OCI-LY7 (cell line): ENCODE data around the gene TMEM218. TPM values are rescaled to one million over a fixed set of nuclear protein-coding genes. Genes with fewer than 3 reads are reported as not detected.

ENCODE experiments used
- BruUV-seq: library from RNA; stranded (reverse); fragments of 400-500 nt; replicated peaks from 2 replicates; lab custom pipeline; 2021; lab: Mats Ljungman, UMichigan
- CTCF ChIA-PET: fragments of 300-600 bp; sonication (Branson Sonifier 250); formaldehyde crosslinking; loops from one replicate; lab custom pipeline; 2022; ENCODE audit warnings: antibody characterized with exemption; ENCODE audit not compliant: unreplicated experiment; lab: Charles Lee
- POLR2A ChIA-PET: fragments of 300-600 bp; sonication (Branson Sonifier 250); formaldehyde crosslinking; loops from one replicate; lab custom pipeline; 2022; ENCODE audit warnings: antibody characterized with exemption; lab: Charles Lee
- DNase-seq: peaks from one replicate; pipeline ENCODE4 v3.0.0-alpha.2; 2015; ENCODE audit warnings: low spot score
- H2AFZ ChIP-seq: fragments of 200-600 bp; sonication (generic), shearing (Covaris generic); 2 replicates; pipeline ENCODE4 v1.6.1; 2014; ENCODE audit warnings: mild to moderate bottlenecking, antibody characterized with exemption, low read length, moderate library complexity
- H3K27ac ChIP-seq: fragments of 200-600 bp; sonication (generic); 2 replicates; pipeline ENCODE4 v1.5.1; 2014; ENCODE audit warnings: mixed run types, low read depth, mild to moderate bottlenecking, moderate library complexity, low read length, inconsistent platforms; ENCODE audit not compliant: poor library complexity, severe bottlenecking
- H3K36me3 ChIP-seq: fragments of 200-600 bp; sonication (generic); 2 replicates; pipeline ENCODE4 v1.6.1; 2014; ENCODE audit warnings: mild to moderate bottlenecking, antibody characterized with exemption, low read length, moderate library complexity, mixed read lengths; ENCODE audit not compliant: insufficient read depth
- H3K4me1 ChIP-seq: fragments of 200-600 bp; sonication (generic); 2 replicates; pipeline ENCODE4 v1.5.1; 2014; ENCODE audit warnings: mild to moderate bottlenecking, low read length; ENCODE audit not compliant: insufficient read depth, poor library complexity, severe bottlenecking
- H3K4me2 ChIP-seq: fragments of 200-600 bp; sonication (generic); 2 replicates; pipeline ENCODE4 v1.6.1; 2014; ENCODE audit warnings: mild to moderate bottlenecking, low read length
- H3K4me3 ChIP-seq: fragments of 200-600 bp; sonication (generic); 2 replicates; pipeline ENCODE4 v1.5.1; 2014; ENCODE audit warnings: mild to moderate bottlenecking, low read depth, low read length; ENCODE audit not compliant: poor library complexity, severe bottlenecking
- H3K79me2 ChIP-seq: fragments of 200-600 bp; sonication (generic); 2 replicates; pipeline ENCODE4 v1.6.1; 2016; ENCODE audit warnings: low read depth, mild to moderate bottlenecking, low read length, moderate library complexity, mixed read lengths; ENCODE audit not compliant: insufficient read depth
- H3K9me2 ChIP-seq: fragments of 200-600 bp; sonication (generic); 2 replicates; pipeline ENCODE4 v1.6.1; 2016; ENCODE audit warnings: mild to moderate bottlenecking, low read length, mixed read lengths; ENCODE audit not compliant: insufficient read depth
- H3K9me3 ChIP-seq: fragments of 200-600 bp; sonication (generic); 2 replicates; pipeline ENCODE4 v1.6.1; 2014; ENCODE audit warnings: mild to moderate bottlenecking, mixed run types, low read length, mixed read lengths
- H4K20me1 ChIP-seq: fragments of 200-600 bp; sonication (generic); 2 replicates; pipeline ENCODE4 v1.6.1; 2014; ENCODE audit warnings: mild to moderate bottlenecking, antibody characterized with exemption, low read length, moderate library complexity, mixed read lengths; ENCODE audit not compliant: insufficient read depth
- CTCF ChIP-seq: fragments of 200-600 bp; sonication (generic); conservative IDR thresholded peaks from 2 replicates; pipeline ENCODE4 v1.5.1; 2014; ENCODE audit warnings: mild to moderate bottlenecking, antibody characterized with exemption, low read length, moderate library complexity, mixed read lengths
- EZH2phosphoT487 ChIP-seq: fragments of 200-600 bp; sonication (generic); IDR thresholded peaks from 2 replicates; pipeline ENCODE4 v1.6.1; 2018; ENCODE audit warnings: low read depth, borderline replicate concordance, mild to moderate bottlenecking, mixed run types, antibody characterized with exemption, low read length, moderate library complexity, mixed read lengths
- intact Hi-C: fragments of 100-400 bp; cut with micrococcal nuclease; formaldehyde crosslinking; loops from one replicate; pipeline ENCODE4 v1.10.0; 2022; ENCODE audit not compliant: unreplicated experiment
- total RNA-seq, 2 experiments: library from RNA; depleted of rRNA in 1 of 2; stranded (reverse); fragments of >200 nt in 1 of 2; shearing (Covaris generic) in 1 of 2; gene quantifications; 2 replicates each; pipeline ENCODE4 v1.2.3, GENCODE V29; 2014 to 2022

TMEM218 gene
- total RNA-seq, 2 experiments from 2014 or later, result 24.4 to 28.1 TPM

GRCh38 chr11:125101596-125101995, 9.8 kb downstream of the TMEM218 start:
- TF ChIP-seq CTCF, result no peak
- no peak for TF ChIP-seq EZH2phosphoT487
- ChIA-PET POLR2A (no interaction called here), CTCF (no interaction called here)
- DNase-seq, result no peak
- no peak overlapping the region for H3K4me2 ChIP-seq
- no peak overlapping the region for H2AFZ ChIP-seq
- intact Hi-C loops, result no loop called here
- H3K27ac ChIP-seq, result no peak overlapping the region
- H3K9me3 ChIP-seq, result 0 out of 2 replicates have a peak, but pooled peaks cover 2% of the 10 kb centered on the region
- peaks cover 29% of the 10 kb centered on the region for H3K36me3 ChIP-seq
- H4K20me1 ChIP-seq, result no peaks in the 10 kb centered on the region
- BruUV-seq, result no TSS peak
- H3K79me2 ChIP-seq, result no peaks in the 10 kb centered on the region
- no peaks in the 10 kb centered on the region for H3K4me1 ChIP-seq
- no peak overlapping the region for H3K4me3 ChIP-seq
- H3K9me2 ChIP-seq, result no peaks in the 10 kb centered on the region

GRCh38 chr11:125100136-125100535, 11.3 kb downstream of the TMEM218 start:
- no peak overlapping the region for H3K4me3 ChIP-seq
- no peaks in the 10 kb centered on the region for H3K4me1 ChIP-seq
- POLR2A ChIA-PET, result interaction anchor here (2.4 kb wide), 1 partner anchor 10 kb away, joined by 5 read pairs; no protein-coding TSS in a partner anchor
- no peak overlapping the region for H3K27ac ChIP-seq
- no peaks in the 10 kb centered on the region for H3K79me2 ChIP-seq
- no TSS peak for BruUV-seq
- H3K9me2 ChIP-seq, result no peaks in the 10 kb centered on the region
- H2AFZ ChIP-seq, result no peak overlapping the region
- no peaks in the 10 kb centered on the region for H4K20me1 ChIP-seq
- CTCF ChIA-PET, result interaction anchor here (0.8 kb wide), 1 partner anchor 11 kb away, joined by 7 read pairs; the partner anchor contains the start of gene TMEM218
- no peaks in the 10 kb centered on the region for H3K9me3 ChIP-seq
- intact Hi-C loops, result no loop called here
- no peak overlapping the region for H3K4me2 ChIP-seq
- TF ChIP-seq EZH2phosphoT487 (no peak), CTCF (no peak)
- no peak for DNase-seq
- H3K36me3 ChIP-seq, result peaks cover 35% of the 10 kb centered on the region

- POLR2A ChIA-PET, result interaction anchor here (0.8 to 2.1 kb wide), 2 partner anchors 9 to 16 kb away, joined by 3 to 9 read pairs; partner anchors contain the start of gene TMEM218
- Histone ChIP-seq H3K4me3 (no peak overlapping the region), H3K9me3 (no peaks in the 10 kb centered on the region), H4K20me1 (no peaks in the 10 kb centered on the region), H3K79me2 (no peaks in the 10 kb centered on the region), H3K4me1 (no peaks in the 10 kb centered on the region), H3K27ac (no peak overlapping the region), H2AFZ (no peak overlapping the region), H3K9me2 (no peaks in the 10 kb centered on the region), H3K4me2 (no peak overlapping the region), H3K36me3 (peaks cover 25% of the 10 kb centered on the region)
- intact Hi-C loops, result no loop called here
- no TSS peak for BruUV-seq
- CTCF ChIA-PET, result no interaction called here
- no peak for DNase-seq
- TF ChIP-seq EZH2phosphoT487 (no peak), CTCF (no peak)
Measured at GRCh38 chr11:125094731-125095130, 16.7 kb downstream of the TMEM218 start.
